Naive thymus-derived CD4-positive, alpha-beta T cell (primary cell): ENCODE data around the gene B3GALNT2. TPM values are rescaled to one million over a fixed set of nuclear protein-coding genes. Genes with fewer than 3 reads are reported as not detected.

Experiments used
- ATAC-seq: fragments of 150-1000 bp; cut with Tn5 transposase; 2 replicates; pipeline ENCODE4 v1.10.0; 2021; ENCODE audit warnings: mild to moderate bottlenecking, moderate library complexity
- CTCF ChIA-PET: fragments of 350-600 bp; sonication (Branson Sonifier 250); formaldehyde crosslinking; loops from one replicate; lab custom pipeline; 2021; ENCODE audit warnings: antibody characterized with exemption; lab: Charles Lee
- POLR2A ChIA-PET: fragments of 350-600 bp; sonication (Branson Sonifier 250); formaldehyde crosslinking; loops from one replicate; lab custom pipeline; 2021; ENCODE audit warnings: antibody characterized with exemption, inconsistent platforms; lab: Charles Lee
- DNase-seq, 9 donors: peaks; one replicate each; pipeline versions ENCODE4 v3.0.0 to v3.0.0-alpha.2; 2020 to 2022; ENCODE audit warnings: mixed read lengths in 1 of 9
- H3K27ac ChIP-seq: one replicate; pipeline ENCODE4 v1.7.0; 2013; ENCODE audit warnings: mild to moderate bottlenecking, low read depth, low read length, moderate library complexity
- H3K27me3 ChIP-seq, 2 donors: one replicate each; pipeline ENCODE4 v1.7.0; 2013; ENCODE audit warnings: low read length in 2 of 2, mild to moderate bottlenecking in 2 of 2, moderate library complexity in 2 of 2; ENCODE audit not compliant: control insufficient read depth in 2 of 2, insufficient read depth in 2 of 2
- H3K36me3 ChIP-seq, 3 experiments: 1 replicate in 2 of 3; 2 replicates in 1 of 3; pipeline ENCODE4 v1.7.0; 2013; ENCODE audit warnings: low read length in 3 of 3, mild to moderate bottlenecking in 3 of 3, moderate library complexity in 1 of 3; ENCODE audit not compliant: insufficient read depth in 3 of 3, control insufficient read depth in 2 of 3
- H3K4me1 ChIP-seq, 2 donors: one replicate each; pipeline ENCODE4 v1.7.0; 2013; ENCODE audit warnings: low read length in 2 of 2, mild to moderate bottlenecking in 2 of 2, moderate library complexity in 1 of 2; ENCODE audit not compliant: control insufficient read depth in 2 of 2, insufficient read depth in 2 of 2
- H3K4me3 ChIP-seq: 2 replicates; pipeline ENCODE4 v1.7.0; 2013; ENCODE audit warnings: mild to moderate bottlenecking, low read length
- H3K9me3 ChIP-seq, 3 experiments: 1 replicate in 2 of 3; 2 replicates in 1 of 3; pipeline ENCODE4 v1.7.0; 2013; ENCODE audit warnings: low read length in 3 of 3; ENCODE audit not compliant: control insufficient read depth in 2 of 3
- H3K27ac Mint-ChIP-seq, 9 donors: one replicate each; pipeline ENCODE4 v1.8.0; 2020 to 2022; ENCODE audit warnings: mixed read lengths in 9 of 9, mild to moderate bottlenecking in 8 of 9, moderate library complexity in 5 of 9, inconsistent platforms in 2 of 9
- H3K27me3 Mint-ChIP-seq, 5 donors: one replicate each; pipeline ENCODE4 v1.8.0; 2021 to 2022; ENCODE audit warnings: mixed read lengths in 5 of 5, mild to moderate bottlenecking in 1 of 5
- H3K36me3 Mint-ChIP-seq, 5 donors: one replicate each; pipeline ENCODE4 v1.8.0; 2020 to 2022; ENCODE audit warnings: mixed read lengths in 5 of 5, mild to moderate bottlenecking in 3 of 5, inconsistent platforms in 1 of 5
- H3K4me1 Mint-ChIP-seq, 7 donors: one replicate each; pipeline ENCODE4 v1.8.0; 2020 to 2022; ENCODE audit warnings: mixed read lengths in 7 of 7, mild to moderate bottlenecking in 3 of 7, inconsistent platforms in 1 of 7
- H3K4me3 Mint-ChIP-seq, 10 donors: one replicate each; pipeline ENCODE4 v1.8.0; 2020 to 2022; ENCODE audit warnings: mild to moderate bottlenecking in 10 of 10, mixed read lengths in 10 of 10, moderate library complexity in 6 of 10, inconsistent platforms in 2 of 10
- H3K9me3 Mint-ChIP-seq, 11 donors: one replicate each; pipeline ENCODE4 v1.8.0; 2020 to 2022; ENCODE audit warnings: mixed read lengths in 11 of 11, mild to moderate bottlenecking in 4 of 11, inconsistent platforms in 1 of 11, moderate library complexity in 1 of 11
- intact Hi-C, 2 donors: fragments of 100-400 bp; cut with micrococcal nuclease; formaldehyde crosslinking; loops; one replicate each; pipeline ENCODE4 v1.15.1; 2023
- polyA plus RNA-seq, 2 donors: library from polyadenylated mRNA; unstranded; fragments of 300-500 nt; fragmentation: Illumina TruSeq; gene quantifications; one replicate each; pipeline ENCODE4 v1.2.3, GENCODE V29; 2021
- total RNA-seq, 6 experiments: library from RNA in 5 of 6; stranded (reverse) in 5 of 6; gene quantifications; 1 replicate in 5 of 6; 2 replicates in 1 of 6; pipeline ENCODE4 v1.2.3 and lab custom pipeline; 2021 to 2026

B3GALNT2 gene
- total and polyA plus RNA-seq, 7 experiments from 2014 or later, result 4.3 to 10.1 (median 6.6) TPM

- intact Hi-C loops, result no loop called here
- Mint-ChIP-seq H3K4me1 (peaks cover 0 to 14% (median 9%) of the 10 kb centered on the region in 7 donors), H3K4me3 (no peak overlapping the region), H3K27ac (no peak overlapping the region), H3K36me3 (peaks cover 0 to 16% (median 5%) of the 10 kb centered on the region in 5 donors), H3K9me3 (no peaks in the 10 kb centered on the region), H3K27me3 (no peaks in the 10 kb centered on the region)
- DNase-seq (no peak), ATAC-seq (no peak)
- Histone ChIP-seq H3K4me3 (no peak overlapping the region), H3K27ac (no peak overlapping the region), H3K4me1 (no peaks in the 10 kb centered on the region), H3K9me3 (no peaks in the 10 kb centered on the region), H3K27me3 (no peaks in the 10 kb centered on the region), H3K36me3 (peaks cover 0 to 12% (median 0%) of the 10 kb centered on the region in 3 experiments)
- ChIA-PET CTCF (no interaction called here), POLR2A (no interaction called here)
Observed at GRCh38 chr1:235403593-235403992, 100.7 kb downstream of the B3GALNT2 start.

DNA sequence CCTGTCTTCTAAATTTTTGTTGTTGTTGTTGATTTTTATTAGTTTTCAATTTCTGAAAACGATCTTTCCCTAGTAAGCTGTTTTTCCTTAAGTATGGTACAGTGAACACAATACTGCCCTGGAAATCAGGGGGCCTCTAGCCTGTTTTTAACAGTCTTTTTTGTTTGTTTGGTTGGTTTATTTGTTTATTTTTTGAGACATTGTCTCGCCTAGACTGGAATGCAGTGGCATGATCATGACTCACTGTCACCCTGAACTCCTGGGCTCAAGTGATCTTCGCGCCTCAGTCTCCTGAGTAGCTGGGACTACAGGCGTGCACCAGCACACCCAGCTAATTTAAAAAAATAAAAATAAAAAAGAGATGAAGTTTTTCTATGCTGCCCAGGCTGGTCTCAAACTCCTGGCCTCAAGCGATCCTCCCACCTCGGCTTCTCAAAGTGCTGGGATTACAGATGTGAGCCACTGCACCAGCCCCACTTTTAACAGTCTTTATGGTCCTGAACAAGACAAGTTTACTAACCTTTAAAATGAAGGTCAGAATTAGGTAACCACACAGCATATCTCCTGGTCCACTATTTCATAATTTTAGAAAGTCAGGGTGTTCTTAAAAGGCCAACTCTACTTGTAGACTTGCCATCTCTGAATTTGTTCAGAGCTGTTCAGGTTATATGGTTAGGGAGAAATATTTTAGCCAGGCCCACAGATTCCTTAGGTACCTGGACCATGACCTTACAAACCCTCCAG is 101.6 kb downstream of the B3GALNT2 start:
- Histone ChIP-seq H3K36me3 (peaks cover 0 to 9% (median 0%) of the 10 kb centered on the region in 3 experiments), H3K9me3 (no peaks in the 10 kb centered on the region), H3K4me3 (no peak overlapping the region), H3K27ac (no peak overlapping the region), H3K4me1 (no peaks in the 10 kb centered on the region), H3K27me3 (no peaks in the 10 kb centered on the region)
- POLR2A ChIA-PET, result no interaction called here
- intact Hi-C loops, result no loop called here
- ATAC-seq, result no peak
- no peak overlapping the region for H3K27ac Mint-ChIP-seq
- no peak for DNase-seq
- H3K4me1 Mint-ChIP-seq, result peaks cover 0 to 9% (median 4%) of the 10 kb centered on the region in 7 donors
- CTCF ChIA-PET, result interaction anchor here (0.5 kb wide), 1 partner anchor 15 kb away, joined by 4 read pairs; no protein-coding TSS in a partner anchor
- H3K27me3 Mint-ChIP-seq, result no peaks in the 10 kb centered on the region
- peaks cover 0 to 19% (median 8%) of the 10 kb centered on the region in 5 donors for H3K36me3 Mint-ChIP-seq
- no peak overlapping the region for H3K4me3 Mint-ChIP-seq
- H3K9me3 Mint-ChIP-seq, result no peaks in the 10 kb centered on the region

GRCh38 chr1:235401251-235401650 is 103.0 kb downstream of the B3GALNT2 start:
- POLR2A ChIA-PET, result no interaction called here

More at GRCh38 chr1:235401251-235401650, 103.0 kb downstream of the B3GALNT2 start:
- no peak overlapping the region for H3K4me3 Mint-ChIP-seq
- H3K4me1 Mint-ChIP-seq, result peaks cover 0 to 10% (median 6%) of the 10 kb centered on the region in 7 donors
- H3K27me3 Mint-ChIP-seq, result no peaks in the 10 kb centered on the region
- H3K36me3 Mint-ChIP-seq, result peaks cover 0 to 21% (median 10%) of the 10 kb centered on the region in 5 donors
- Histone ChIP-seq H3K4me1 (no peaks in the 10 kb centered on the region), H3K27me3 (no peaks in the 10 kb centered on the region), H3K4me3 (no peak overlapping the region), H3K27ac (no peak overlapping the region), H3K36me3 (peaks cover 0 to 7% (median 0%) of the 10 kb centered on the region in 3 experiments), H3K9me3 (no peaks in the 10 kb centered on the region)
- intact Hi-C loops, result no loop called here
- ATAC-seq (no peak), DNase-seq (no peak)
- H3K9me3 Mint-ChIP-seq, result no peaks in the 10 kb centered on the region
- H3K27ac Mint-ChIP-seq, result no peak overlapping the region
- CTCF ChIA-PET, result no interaction called here

Other genes starting within 250 kb of the B3GALNT2 start
- 100 to 1,000 TPM in 2 of 5 experiments, 10 to 100 TPM in 3; 60.8 to 124 (median 93.2) TPM for gene ARID4B, start 176.3 kb downstream of the B3GALNT2 start, total RNA-seq
- gene ARID4B, start 176.3 kb downstream of the B3GALNT2 start, polyA plus RNA-seq, result 10 to 100 TPM; 63.3 to 76.3 TPM
- 10 to 100 TPM; 26.5 to 51.7 (median 30.2) TPM for gene GGPS1, start 175.9 kb downstream of the B3GALNT2 start, total RNA-seq
- 10 to 100 TPM; 61.5 to 70.0 TPM for gene GGPS1, start 175.9 kb downstream of the B3GALNT2 start, polyA plus RNA-seq
- 10 to 100 TPM; 16.8 to 26.1 (median 20.6) TPM for gene TBCE, start 137.0 kb downstream of the B3GALNT2 start, total RNA-seq
- 10 to 100 TPM; 12.9 to 16.1 TPM for gene TBCE, start 137.0 kb downstream of the B3GALNT2 start, polyA plus RNA-seq
- 1 to 10 TPM in 1 of 5 experiments, under 1 TPM in 1, not detected in 3; 0.17 to 2.3 TPM for gene GNG4, start 145.3 kb upstream of the B3GALNT2 start, total RNA-seq
- gene GNG4, start 145.3 kb upstream of the B3GALNT2 start, polyA plus RNA-seq, result not detected